H9 (cell line): ENCODE data around the gene TRPM8. TPM values are rescaled to one million over a fixed set of nuclear protein-coding genes. Genes with fewer than 3 reads are reported as not detected.

ENCODE experiments used
- DNase-seq: peaks from one replicate; pipeline ENCODE4 v3.0.0-alpha.2; 2017
- H2AFZ ChIP-seq: one replicate; pipeline ENCODE4 v1.6.1; 2013; ENCODE audit warnings: mild to moderate bottlenecking, low read length, control low read depth, moderate library complexity
- H2AK5ac ChIP-seq: 2 replicates; pipeline ENCODE4 v1.6.1; 2013; ENCODE audit warnings: low read length, control low read depth, mixed read lengths; ENCODE audit not compliant: insufficient read length
- H2BK120ac ChIP-seq: one replicate; pipeline ENCODE4 v1.6.1; 2013; ENCODE audit warnings: low read depth, mild to moderate bottlenecking, low read length, control low read depth, inconsistent platforms; ENCODE audit not compliant: poor library complexity, severe bottlenecking
- H2BK12ac ChIP-seq: 2 replicates; pipeline ENCODE4 v1.6.1; 2013; ENCODE audit warnings: low read length, control low read depth, mixed read lengths, low read depth; ENCODE audit not compliant: insufficient read length
- H2BK15ac ChIP-seq: 2 replicates; pipeline ENCODE4 v1.6.1; 2013; ENCODE audit warnings: low read depth, low read length, control low read depth
- H2BK20ac ChIP-seq: one replicate; pipeline ENCODE4 v1.6.1; 2013; ENCODE audit warnings: low read depth, mild to moderate bottlenecking, low read length, control low read depth, inconsistent platforms; ENCODE audit not compliant: poor library complexity, severe bottlenecking
- H2BK5ac ChIP-seq: 2 replicates; pipeline ENCODE4 v1.6.1; 2013; ENCODE audit warnings: low read length, control low read depth, mixed read lengths; ENCODE audit not compliant: insufficient read length
- H3K14ac ChIP-seq: 2 replicates; pipeline ENCODE4 v1.6.1; 2013; ENCODE audit warnings: low read length, control low read depth; ENCODE audit not compliant: insufficient read depth
- H3K18ac ChIP-seq: 2 replicates; pipeline ENCODE4 v1.6.1; 2013; ENCODE audit warnings: low read depth, mild to moderate bottlenecking, mixed read lengths, low read length, control low read depth; ENCODE audit not compliant: insufficient read length
- H3K23ac ChIP-seq: 2 replicates; pipeline ENCODE4 v1.6.1; 2013; ENCODE audit warnings: low read length, control low read depth, mixed read lengths, low read depth; ENCODE audit not compliant: insufficient read length
- H3K23me2 ChIP-seq: 2 replicates; pipeline ENCODE4 v1.6.1; 2013; ENCODE audit warnings: low read depth, mild to moderate bottlenecking, mixed read lengths, low read length, control low read depth; ENCODE audit not compliant: insufficient read length, poor library complexity, severe bottlenecking
- H3K27ac ChIP-seq: 2 replicates; pipeline ENCODE4 v1.5.1; 2013; ENCODE audit warnings: low read length, control low read depth, mixed read lengths, low read depth; ENCODE audit not compliant: insufficient read length
- H3K27me3 ChIP-seq: 2 replicates; pipeline ENCODE4 v1.6.1; 2013; ENCODE audit warnings: low read length, control low read depth, inconsistent platforms; ENCODE audit not compliant: insufficient read depth
- H3K4ac ChIP-seq: 2 replicates; pipeline ENCODE4 v1.6.1; 2013; ENCODE audit warnings: low read depth, mild to moderate bottlenecking, control low read depth, inconsistent platforms, low read length, moderate library complexity
- H3K4me1 ChIP-seq: 2 replicates; pipeline ENCODE4 v1.6.1; 2013; ENCODE audit warnings: low read length, control low read depth, inconsistent platforms; ENCODE audit not compliant: insufficient read depth
- H3K4me2 ChIP-seq: 2 replicates; pipeline ENCODE4 v1.6.1; 2013; ENCODE audit warnings: low read length, control low read depth, mixed read lengths; ENCODE audit not compliant: insufficient read length, insufficient read depth
- H3K56ac ChIP-seq: 2 replicates; pipeline ENCODE4 v1.6.1; 2013; ENCODE audit warnings: low read depth, mild to moderate bottlenecking, mixed read lengths, low read length, control low read depth; ENCODE audit not compliant: insufficient read length
- H3K79me1 ChIP-seq: 2 replicates; pipeline ENCODE4 v1.6.1; 2013; ENCODE audit warnings: low read depth, mild to moderate bottlenecking, moderate library complexity, low read length, control low read depth, inconsistent platforms; ENCODE audit not compliant: insufficient read depth, poor library complexity, severe bottlenecking
- H3K79me2 ChIP-seq: 2 replicates; pipeline ENCODE4 v1.6.1; 2013; ENCODE audit warnings: low read length, control low read depth, inconsistent platforms; ENCODE audit not compliant: insufficient read depth
- H3K9ac ChIP-seq: 2 replicates; pipeline ENCODE4 v1.6.1; 2013; ENCODE audit warnings: low read length, control low read depth, mixed read lengths; ENCODE audit not compliant: insufficient read length; ENCODE audit errors: extremely low read depth
- H3K9me3 ChIP-seq: one replicate; pipeline ENCODE4 v1.6.1; 2013; ENCODE audit warnings: low read depth, low read length, inconsistent platforms; ENCODE audit not compliant: control insufficient read depth
- H3T11ph ChIP-seq: one replicate; pipeline ENCODE4 v1.6.1; 2013; ENCODE audit warnings: mild to moderate bottlenecking, low read length, control low read depth, inconsistent platforms
- H4K20me1 ChIP-seq: one replicate; pipeline ENCODE4 v1.6.1; 2013; ENCODE audit not compliant: control insufficient read depth, insufficient read length, insufficient read depth
- H4K5ac ChIP-seq: 2 replicates; pipeline ENCODE4 v1.6.1; 2013; ENCODE audit warnings: low read depth, mild to moderate bottlenecking, mixed read lengths, low read length, control low read depth; ENCODE audit not compliant: insufficient read length
- H4K8ac ChIP-seq: replicated peaks from 2 replicates; pipeline ENCODE4 v1.6.1; 2013; ENCODE audit warnings: low read length, control low read depth, mixed read lengths, low read depth; ENCODE audit not compliant: insufficient read length
- H4K91ac ChIP-seq: 2 replicates; pipeline ENCODE4 v1.6.1; 2013; ENCODE audit warnings: low read depth, mild to moderate bottlenecking, moderate library complexity, mixed read lengths, low read length, control low read depth; ENCODE audit not compliant: insufficient read length
- H3K27ac Mint-ChIP-seq, 3 experiments: 2 replicates in 2 of 3; 3 replicates in 1 of 3; pipeline ENCODE4 v1.8.0; 2020 to 2021; ENCODE audit warnings: mixed read lengths in 3 of 3, mild to moderate bottlenecking in 1 of 3, moderate library complexity in 1 of 3
- H3K27me3 Mint-ChIP-seq: 2 replicates; pipeline ENCODE4 v1.8.0; 2021; ENCODE audit warnings: low read depth, mild to moderate bottlenecking, moderate library complexity, mixed read lengths
- H3K36me3 Mint-ChIP-seq, 3 experiments: 2 replicates in 2 of 3; 3 replicates in 1 of 3; pipeline ENCODE4 v1.8.0; 2020 to 2021; ENCODE audit warnings: low read depth in 3 of 3, mixed read lengths in 3 of 3; ENCODE audit not compliant: insufficient read depth in 1 of 3
- H3K4me1 Mint-ChIP-seq, 2 experiments: 2 replicates each; pipeline ENCODE4 v1.8.0; 2020; ENCODE audit warnings: mixed read lengths in 2 of 2
- H3K4me3 Mint-ChIP-seq, 2 experiments: 2 replicates in 1 of 2; 3 replicates in 1 of 2; pipeline ENCODE4 v1.8.0; 2020 to 2021; ENCODE audit warnings: mild to moderate bottlenecking in 2 of 2, mixed read lengths in 2 of 2, moderate library complexity in 1 of 2
- H3K9me3 Mint-ChIP-seq, 2 experiments: 2 replicates in 1 of 2; 3 replicates in 1 of 2; pipeline ENCODE4 v1.8.0; 2020; ENCODE audit warnings: mild to moderate bottlenecking in 2 of 2, mixed read lengths in 2 of 2, moderate library complexity in 1 of 2
- WGBS: extraction: QIAGEN DNeasy Blood & Tissue Kit; methylation state at CpG from one replicate; pipeline ENCODE4 v1.1.7; 2013; ENCODE audit warnings: missing lambda C conversion rate, low lambda C conversion rate, mixed read lengths; ENCODE audit not compliant: insufficient read length; ENCODE audit errors: extremely low coverage; 5-methylcytosine and 5-hydroxymethylcytosine counted together
- total RNA-seq: library from RNA; stranded (reverse); gene quantifications from 2 replicates; pipeline ENCODE4 v1.2.1, GENCODE V29; 2021
- TF ChIP-seq, protein P1 (sequence below): fragments of 200-600 bp; sonication (generic); conservative IDR thresholded peaks from 3 replicates; pipeline ENCODE4 v1.8.0; 2021; ENCODE audit warnings: antibody characterized with exemption, mild to moderate bottlenecking

TRPM8 gene
- total RNA-seq, 1 experiment from 2014 or later, result 0.28 TPM

DNA sequence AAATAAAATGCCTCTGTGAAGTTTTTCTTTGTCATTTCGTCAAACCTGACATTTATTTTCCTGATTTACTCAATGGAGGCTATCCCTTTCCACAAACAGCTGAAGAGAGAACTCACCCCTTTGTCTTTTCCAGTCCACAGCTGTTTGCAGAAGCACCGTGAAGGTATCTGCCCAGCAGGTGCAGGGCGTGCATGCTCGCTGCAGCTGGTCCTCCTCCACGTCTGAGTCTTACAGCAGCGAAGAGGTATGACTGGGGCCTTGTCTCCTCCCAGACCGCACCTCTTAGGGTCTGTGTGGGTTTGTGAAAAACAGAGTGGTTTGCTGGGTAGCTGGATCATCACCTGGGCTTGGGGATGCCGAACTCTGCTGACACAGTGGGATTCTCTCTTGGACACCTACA lies 143.1 kb downstream of the TRPM8 start:
- TF ChIP-seq, protein P1, sequence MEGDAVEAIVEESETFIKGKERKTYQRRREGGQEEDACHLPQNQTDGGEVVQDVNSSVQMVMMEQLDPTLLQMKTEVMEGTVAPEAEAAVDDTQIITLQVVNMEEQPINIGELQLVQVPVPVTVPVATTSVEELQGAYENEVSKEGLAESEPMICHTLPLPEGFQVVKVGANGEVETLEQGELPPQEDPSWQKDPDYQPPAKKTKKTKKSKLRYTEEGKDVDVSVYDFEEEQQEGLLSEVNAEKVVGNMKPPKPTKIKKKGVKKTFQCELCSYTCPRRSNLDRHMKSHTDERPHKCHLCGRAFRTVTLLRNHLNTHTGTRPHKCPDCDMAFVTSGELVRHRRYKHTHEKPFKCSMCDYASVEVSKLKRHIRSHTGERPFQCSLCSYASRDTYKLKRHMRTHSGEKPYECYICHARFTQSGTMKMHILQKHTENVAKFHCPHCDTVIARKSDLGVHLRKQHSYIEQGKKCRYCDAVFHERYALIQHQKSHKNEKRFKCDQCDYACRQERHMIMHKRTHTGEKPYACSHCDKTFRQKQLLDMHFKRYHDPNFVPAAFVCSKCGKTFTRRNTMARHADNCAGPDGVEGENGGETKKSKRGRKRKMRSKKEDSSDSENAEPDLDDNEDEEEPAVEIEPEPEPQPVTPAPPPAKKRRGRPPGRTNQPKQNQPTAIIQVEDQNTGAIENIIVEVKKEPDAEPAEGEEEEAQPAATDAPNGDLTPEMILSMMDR, result no peak
- Histone ChIP-seq H3K27ac (no peak overlapping the region), H4K8ac (no peak overlapping the region), H4K20me1 (no peaks in the 10 kb centered on the region), H3K4me2 (no peak overlapping the region), H3K23ac (no peak overlapping the region), H4K5ac (no peak overlapping the region), H3K18ac (no peak overlapping the region), H3K4ac (no peak overlapping the region), H3K23me2 (no peaks in the 10 kb centered on the region), H2BK20ac (no peak overlapping the region), H3K79me1 (no peaks in the 10 kb centered on the region), H2BK120ac (no peak overlapping the region), H3K79me2 (no peaks in the 10 kb centered on the region), H2AK5ac (no peak overlapping the region), H2BK15ac (no peak overlapping the region), H3K9ac (no peak overlapping the region), H3K14ac (no peak overlapping the region), H3T11ph (no peak overlapping the region), H2AFZ (no peak overlapping the region), H2BK5ac (no peak overlapping the region), H3K9me3 (no peaks in the 10 kb centered on the region), H3K56ac (no peak overlapping the region), H2BK12ac (no peak overlapping the region), H3K4me1 (no peaks in the 10 kb centered on the region), H3K27me3 (no peaks in the 10 kb centered on the region), H4K91ac (no peak overlapping the region)
- DNase-seq, result no peak
- peaks cover 0 to 2% (median 0%) of the 10 kb centered on the region in 3 experiments; a peak in 1 of 7 replicates for H3K36me3 Mint-ChIP-seq
- peaks cover 3% of the 10 kb centered on the region; the same call in 1 of the 2 replicates for H3K27me3 Mint-ChIP-seq
- no peak overlapping the region for H3K4me3 Mint-ChIP-seq
- peaks cover 4 to 8% of the 10 kb centered on the region in 2 experiments; a peak in 2 of 4 replicates for H3K4me1 Mint-ChIP-seq
- no CpG with 5 or more reads among the region's 8 CpGs for WGBS
- H3K27ac Mint-ChIP-seq, result no peak overlapping the region
- H3K9me3 Mint-ChIP-seq, result no peaks in the 10 kb centered on the region; a peak in 2 of 5 replicates
